HepG2 (cell line): ENCODE measurements around the gene ASIC3. TPM values are rescaled to one million over a fixed set of nuclear protein-coding genes. Genes with fewer than 3 reads are reported as not detected.

ENCODE experiments used
- ATF6 ChIP-seq: sonication (generic); formaldehyde crosslinking; conservative IDR thresholded peaks from 2 replicates; pipeline ENCODE4 v1.4.0; 2020; ENCODE audit warnings: missing genetic modification reagents
- EED ChIP-seq: sonication (generic); formaldehyde crosslinking; IDR thresholded peaks from 2 replicates; pipeline ENCODE4 v1.5.0; 2020; ENCODE audit warnings: mild to moderate bottlenecking, missing genetic modification reagents
- GABPA ChIP-seq, 2 experiments: IDR thresholded peaks; 2 replicates each; pipeline ENCODE4 v1.6.1; 2011 to 2016; ENCODE audit warnings: low read depth in 2 of 2, low read length in 1 of 2, missing biosample characterization in 1 of 2, missing genetic modification characterization in 1 of 2
- HNRNPL ChIP-seq: fragments of 200-400 bp; formaldehyde crosslinking; IDR thresholded peaks from 2 replicates; pipeline ENCODE4 v1.6.1; 2017; ENCODE audit warnings: mild to moderate bottlenecking, low read depth, low read length
- MAX ChIP-seq: IDR thresholded peaks from 2 replicates; pipeline ENCODE4 v1.6.1; 2012; ENCODE audit warnings: inconsistent platforms
- MTF1 ChIP-seq: sonication (generic); formaldehyde crosslinking; IDR thresholded peaks from 2 replicates; pipeline ENCODE4 v1.5.0; 2020; ENCODE audit warnings: missing genetic modification reagents
- PAWR ChIP-seq: sonication (generic); formaldehyde crosslinking; IDR thresholded peaks from 2 replicates; pipeline ENCODE4 v1.4.0; 2020; ENCODE audit warnings: missing genetic modification reagents, mild to moderate bottlenecking, borderline replicate concordance
- POGK ChIP-seq: sonication (generic); formaldehyde crosslinking; conservative IDR thresholded peaks from 2 replicates; pipeline ENCODE4 v1.8.0; 2022; ENCODE audit warnings: mild to moderate bottlenecking, moderate library complexity, missing genetic modification reagents
- SNRNP70 ChIP-seq: fragments of 200-400 bp; formaldehyde crosslinking; IDR thresholded peaks from 2 replicates; pipeline ENCODE4 v1.6.1; 2017; ENCODE audit warnings: mild to moderate bottlenecking, low read depth, low read length, moderate library complexity
- SRSF4 ChIP-seq: fragments of 200-400 bp; formaldehyde crosslinking; IDR thresholded peaks from one replicate; pipeline ENCODE4 v1.6.1; 2018; ENCODE audit warnings: mild to moderate bottlenecking, low read depth, low read length, moderate library complexity; ENCODE audit not compliant: poor library complexity, severe bottlenecking
- SSRP1 ChIP-seq: IDR thresholded peaks from 2 replicates; pipeline ENCODE4 v1.6.1; 2016; ENCODE audit warnings: control low read depth
- STAG1 ChIP-seq: sonication (generic); formaldehyde crosslinking; IDR thresholded peaks from 2 replicates; pipeline ENCODE4 v1.4.0; 2020; ENCODE audit warnings: missing genetic modification reagents
- ZBTB25 ChIP-seq: IDR thresholded peaks from 2 replicates; pipeline ENCODE4 v1.6.1; 2018; ENCODE audit warnings: missing genetic modification reagents
- ZBTB26 ChIP-seq: IDR thresholded peaks from 2 replicates; pipeline ENCODE4 v1.6.1; 2016; ENCODE audit warnings: missing compliant biosample characterization, missing genetic modification reagents, borderline replicate concordance
- ZFP90 ChIP-seq: sonication (generic); formaldehyde crosslinking; IDR thresholded peaks from 2 replicates; pipeline ENCODE4 v1.8.0; 2022; ENCODE audit warnings: missing genetic modification reagents, mild to moderate bottlenecking, inconsistent platforms, borderline replicate concordance
- ZKSCAN8 ChIP-seq: IDR thresholded peaks from 2 replicates; pipeline ENCODE4 v1.6.1; 2016; ENCODE audit warnings: borderline replicate concordance, missing genetic modification reagents, missing compliant biosample characterization
- ZNF12 ChIP-seq: sonication (generic); formaldehyde crosslinking; IDR thresholded peaks from 2 replicates; pipeline ENCODE4 v1.5.0; 2020; ENCODE audit warnings: missing genetic modification reagents
- ZNF121 ChIP-seq: sonication (generic); formaldehyde crosslinking; IDR thresholded peaks from 2 replicates; pipeline ENCODE4 v1.5.0; 2020; ENCODE audit warnings: mild to moderate bottlenecking, missing genetic modification reagents
- ZNF263 ChIP-seq: sonication (generic); formaldehyde crosslinking; IDR thresholded peaks from 2 replicates; pipeline ENCODE4 v1.4.0; 2020; ENCODE audit warnings: missing genetic modification reagents
- ZNF326 ChIP-seq: sonication (generic); formaldehyde crosslinking; IDR thresholded peaks from 2 replicates; pipeline ENCODE4 v1.4.0; 2020; ENCODE audit warnings: missing genetic modification reagents, borderline replicate concordance
- ZNF367 ChIP-seq: sonication (generic); formaldehyde crosslinking; IDR thresholded peaks from 2 replicates; pipeline ENCODE4 v1.4.0; 2020; ENCODE audit warnings: missing genetic modification reagents, borderline replicate concordance
- ZNF446 ChIP-seq: sonication (generic); formaldehyde crosslinking; IDR thresholded peaks from 2 replicates; pipeline ENCODE4 v1.5.0; 2020; ENCODE audit warnings: mild to moderate bottlenecking, missing genetic modification reagents
- ZNF619 ChIP-seq: sonication (generic); formaldehyde crosslinking; IDR thresholded peaks from 2 replicates; pipeline ENCODE4 v1.4.0; 2020; ENCODE audit warnings: mild to moderate bottlenecking, missing genetic modification reagents
- ZNF788 ChIP-seq: sonication (generic); formaldehyde crosslinking; IDR thresholded peaks from 2 replicates; pipeline ENCODE4 v1.5.0; 2020; ENCODE audit warnings: mild to moderate bottlenecking, missing genetic modification reagents, borderline replicate concordance
- ZNF879 ChIP-seq: sonication (generic); formaldehyde crosslinking; IDR thresholded peaks from 2 replicates; pipeline ENCODE4 v1.8.1; 2023; ENCODE audit warnings: missing genetic modification reagents
- ZSCAN12 ChIP-seq: sonication (generic); formaldehyde crosslinking; IDR thresholded peaks from 2 replicates; pipeline ENCODE4 v1.9.0; 2021; ENCODE audit warnings: mild to moderate bottlenecking, missing genetic modification reagents
- polyA plus RNA-seq, 8 experiments: library from polyadenylated mRNA; depleted of rRNA in 3 of 8; stranded (reverse) in 7 of 8; unstranded in 1 of 8; fragments of >200 nt; fragmentation: Illumina TruSeq in 4 of 8; extraction: Trizol in 4 of 8; gene quantifications; 2 replicates each; pipeline versions ENCODE4 v1.2.1 to v1.2.3, GENCODE V29; 2011 to 2016; ENCODE audit warnings: low read depth in 4 of 8, missing spikeins in 1 of 8, mixed read lengths in 1 of 8; ENCODE audit not compliant: insufficient read depth in 1 of 8
- total RNA-seq, 5 experiments: library from RNA; depleted of rRNA; stranded (reverse); fragments of >200 nt; fragmentation: Illumina TruSeq; extraction: Trizol; gene quantifications; 2 replicates each; pipeline ENCODE4 v1.2.3, GENCODE V29; 2016; ENCODE audit warnings: low read depth in 1 of 5

Gene ASIC3
- total and polyA plus RNA-seq, 2 of the 13 experiments (the other 11 are each of a cell fraction or from before 2014, with no cell fraction given), result 0.51 TPM; not detected in 1

- TF ChIP-seq HNRNPL, result no peak
- TF ChIP-seq ZKSCAN8 (CRISPR knock-in tag), result no peak
- TF ChIP-seq GABPA (IDR thresholded peaks at IDR 0.05; ENCODE audit: low read depth, low read length), result no peak
- no peak for TF ChIP-seq GABPA (CRISPR knock-in tag; IDR thresholded peaks at IDR 0.05; ENCODE audit: low read depth)
- TF ChIP-seq SRSF4, result no peak
- TF ChIP-seq ZNF879 (CRISPR knock-in tag), result no peak
- TF ChIP-seq STAG1 (CRISPR knock-in tag), result peak; percentile 74
- no peak for TF ChIP-seq PAWR (CRISPR knock-in tag)
- TF ChIP-seq MAX, result peak; percentile 76; the same call in 1 of the 2 replicates
- no peak for TF ChIP-seq ZNF326
- TF ChIP-seq MTF1 (CRISPR knock-in tag), result no peak
- TF ChIP-seq ZNF263 (CRISPR knock-in tag), result no peak
- TF ChIP-seq ZSCAN12 (CRISPR knock-in tag), result no peak
- no peak for TF ChIP-seq ZBTB25
- TF ChIP-seq ZNF121, result no peak
- no peak for TF ChIP-seq SNRNP70
- TF ChIP-seq EED (CRISPR knock-in tag), result no peak
- no peak for TF ChIP-seq ZNF367 (CRISPR knock-in tag)
- 0 out of 2 replicates have a peak, but pooled peaks have one; percentile 39 for TF ChIP-seq ZNF446
- TF ChIP-seq POGK (CRISPR knock-in tag), result 0 out of 2 replicates have a peak, but pooled peaks have one; percentile 48
- no peak for TF ChIP-seq ATF6 (CRISPR knock-in tag)
- no peak for TF ChIP-seq ZFP90
- TF ChIP-seq ZNF788 (CRISPR knock-in tag), result no peak
- 0 out of 2 replicates have a peak, but pooled peaks have one; percentile 49 for TF ChIP-seq ZBTB26 (CRISPR knock-in tag)
- TF ChIP-seq ZNF12 (CRISPR knock-in tag), result no peak
- TF ChIP-seq ZNF619 (CRISPR knock-in tag), result no peak
- no peak for TF ChIP-seq SSRP1 (CRISPR knock-in tag)
These were observed 30.3 kb upstream of the ASIC3 start (continued) for GRCh38 chr7:151017953-151018420.
